Measurements from ENCODE around the gene HOOK1. TPM values are rescaled to one million over a fixed set of nuclear protein-coding genes. Genes with fewer than 3 reads are reported as not detected.
A peak's percentile ranks its signal among the peaks of the same experiment; 100 is the strongest.

The HOOK1 gene
- polyA plus RNA-seq, 3 donors: not detected

- Histone ChIP-seq H3K27me3 (ENCODE audit: control insufficient read depth in 2 of 2, insufficient read depth in 2 of 2, low read length in 2 of 2) (peaks cover 0 to 3% of the 10 kb centered on the region in 2 donors), H3K79me2 (ENCODE audit: insufficient read depth, low read length) (no peaks in the 10 kb centered on the region), H3K9me3 (replicated peaks in 1 of 2; ENCODE audit: control insufficient read depth in 1 of 2, insufficient read depth in 1 of 2, low read length in 2 of 2) (no peaks in the 10 kb centered on the region), H2AFZ (ENCODE audit: insufficient read depth, low read depth, low read length, poor library complexity, severe bottlenecking) (no peak overlapping the region), H3K4me1 (ENCODE audit: control insufficient read depth in 1 of 2, insufficient read depth in 2 of 2, low read length in 2 of 2) (no peaks in the 10 kb centered on the region), H4K20me1 (ENCODE audit: insufficient read depth, low read length) (no peaks in the 10 kb centered on the region), H3K4me2 (replicated peaks; ENCODE audit: extremely low read depth, low read length, poor library complexity, severe bottlenecking) (no peak overlapping the region), H3K4me3 (replicated peaks in 1 of 3; ENCODE audit: low read depth in 2 of 3, low read length in 3 of 3) (no peak overlapping the region), H3K9ac (ENCODE audit: insufficient read depth, low read length, poor library complexity, severe bottlenecking) (no peak overlapping the region), H3K36me3 (replicated peaks in 1 of 2; ENCODE audit: control insufficient read depth in 1 of 2, insufficient read depth in 2 of 2, low read length in 2 of 2) (no peaks in the 10 kb centered on the region), H3K27ac (ENCODE audit: low read depth in 1 of 2, low read length in 2 of 2) (no peak overlapping the region)
- no peaks in the 10 kb centered on the region for H3K36me3 Mint-ChIP-seq
- H3K27me3 Mint-ChIP-seq (ENCODE audit: low read depth in 3 of 3): peaks cover 0 to 6% (median 0%) of the 10 kb centered on the region in 3 donors
- peaks cover 0 to 4% (median 3%) of the 10 kb centered on the region in 7 donors for H3K9me3 Mint-ChIP-seq
- no peak for DNase-seq
- no peak for TF ChIP-seq CTCF (IDR thresholded peaks at IDR 0.05)
- intact Hi-C loops (cut with micrococcal nuclease): no loop called here
- no peak overlapping the region for H3K27ac Mint-ChIP-seq
- no peak overlapping the region for H3K4me3 Mint-ChIP-seq
- H3K4me1 Mint-ChIP-seq: peaks cover 2% of the 10 kb centered on the region
Measured at GRCh38 chr1:59805554-59805953, 9.2 kb upstream of the HOOK1 start.

DNA sequence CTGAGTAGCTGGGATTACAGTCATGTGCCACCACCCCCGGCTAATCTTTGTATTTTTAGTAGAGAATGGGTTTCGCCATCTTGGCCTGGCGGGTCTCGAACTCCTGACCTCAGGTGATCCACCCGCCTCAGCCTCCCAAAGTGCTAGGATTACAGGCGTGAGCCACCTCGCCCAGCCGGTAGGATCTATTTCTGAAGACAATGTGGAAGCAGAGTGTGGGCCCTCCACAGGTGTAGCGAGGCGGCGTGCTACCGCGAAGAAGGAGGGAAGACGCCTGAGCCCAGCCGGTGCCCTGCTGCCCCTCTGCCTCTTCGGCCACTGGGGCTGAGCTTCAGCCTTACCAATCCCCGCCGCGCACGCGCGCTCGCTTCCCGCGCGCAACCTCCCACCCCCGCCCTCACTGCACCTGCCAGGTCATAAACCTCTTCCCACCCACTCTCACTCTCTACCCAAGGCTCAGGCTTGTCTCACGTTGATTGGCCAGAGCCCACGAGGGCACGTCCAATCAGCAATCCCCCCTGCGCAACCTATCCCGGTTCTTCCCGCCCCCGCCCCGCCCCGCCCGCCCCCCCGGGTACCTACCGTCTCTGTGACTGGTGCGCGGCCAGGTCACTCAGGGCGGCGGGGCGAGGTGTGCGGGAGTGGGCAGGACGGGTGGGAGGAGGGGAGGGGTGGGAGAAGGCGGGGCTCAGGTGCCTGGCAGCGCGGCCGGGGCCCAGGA, 409 bp upstream of the HOOK1 start:
- H3K4me1 ChIP-seq (ENCODE audit: control insufficient read depth in 1 of 2, insufficient read depth in 2 of 2, low read length in 2 of 2): peaks cover 5 to 8% of the 10 kb centered on the region in 2 donors
- WGBS (ENCODE audit: insufficient coverage): under 1% methylated on average over 40 of the region's 50 CpGs
- peak overlapping the region; percentile 67 for H3K4me2 ChIP-seq (replicated peaks; ENCODE audit: extremely low read depth, low read length, poor library complexity, severe bottlenecking)
- intact Hi-C loops (cut with micrococcal nuclease): no loop called here
- H3K9ac ChIP-seq (ENCODE audit: insufficient read depth, low read length, poor library complexity, severe bottlenecking): no peak overlapping the region
- H2AFZ ChIP-seq (ENCODE audit: insufficient read depth, low read depth, low read length, poor library complexity, severe bottlenecking): peak overlapping the region; percentile 24
- H3K4me3 Mint-ChIP-seq: peak overlapping the region in 1 of 2 donors; percentile 72
- H3K27me3 ChIP-seq (ENCODE audit: control insufficient read depth in 2 of 2, insufficient read depth in 2 of 2, low read length in 2 of 2): peaks cover 36 to 43% of the 10 kb centered on the region in 2 donors
- no peak for TF ChIP-seq CTCF (IDR thresholded peaks at IDR 0.05)
- no peak overlapping the region for H3K27ac ChIP-seq (ENCODE audit: low read depth in 1 of 2, low read length in 2 of 2)
- peak in 2 of 3 donors; percentile 0 to 29 for DNase-seq
- peaks cover 14% of the 10 kb centered on the region for H3K4me1 Mint-ChIP-seq
- H3K9me3 Mint-ChIP-seq: peaks cover 0 to 10% (median 4%) of the 10 kb centered on the region in 7 donors
- H3K9me3 ChIP-seq (replicated peaks in 1 of 2; ENCODE audit: control insufficient read depth in 1 of 2, insufficient read depth in 1 of 2, low read length in 2 of 2): peaks cover 0 to 5% of the 10 kb centered on the region in 2 donors
- peaks cover 15 to 23% (median 17%) of the 10 kb centered on the region in 3 donors for H3K27me3 Mint-ChIP-seq (ENCODE audit: low read depth in 3 of 3)
- H3K79me2 ChIP-seq (ENCODE audit: insufficient read depth, low read length): no peaks in the 10 kb centered on the region
- no peaks in the 10 kb centered on the region for H3K36me3 ChIP-seq (replicated peaks in 1 of 2; ENCODE audit: control insufficient read depth in 1 of 2, insufficient read depth in 2 of 2, low read length in 2 of 2)
- H3K36me3 Mint-ChIP-seq: peaks cover 2 to 3% of the 10 kb centered on the region in 2 donors
- H4K20me1 ChIP-seq (ENCODE audit: insufficient read depth, low read length): no peaks in the 10 kb centered on the region
- no peak overlapping the region for H3K27ac Mint-ChIP-seq
- peak overlapping the region; percentile 2 to 67 (median 6) for H3K4me3 ChIP-seq (replicated peaks in 1 of 3; ENCODE audit: low read depth in 2 of 3, low read length in 3 of 3)
